HL-60 (cell line): ENCODE data around the gene SOS2.

Experiments
- GABPA ChIP-seq: IDR thresholded peaks from 2 replicates; pipeline ENCODE4 v1.6.1; 2012; ENCODE audit warnings: low read depth
- POLR2AphosphoS5 ChIP-seq: IDR thresholded peaks from 2 replicates; pipeline ENCODE4 v1.6.1; 2012; ENCODE audit warnings: low read depth
- TF ChIP-seq, protein P1 (sequence below): IDR thresholded peaks from one replicate; pipeline ENCODE4 v1.5.1; 2011; ENCODE audit warnings: low read length, control low read depth, inconsistent platforms; ENCODE audit not compliant: insufficient read depth

DNA sequence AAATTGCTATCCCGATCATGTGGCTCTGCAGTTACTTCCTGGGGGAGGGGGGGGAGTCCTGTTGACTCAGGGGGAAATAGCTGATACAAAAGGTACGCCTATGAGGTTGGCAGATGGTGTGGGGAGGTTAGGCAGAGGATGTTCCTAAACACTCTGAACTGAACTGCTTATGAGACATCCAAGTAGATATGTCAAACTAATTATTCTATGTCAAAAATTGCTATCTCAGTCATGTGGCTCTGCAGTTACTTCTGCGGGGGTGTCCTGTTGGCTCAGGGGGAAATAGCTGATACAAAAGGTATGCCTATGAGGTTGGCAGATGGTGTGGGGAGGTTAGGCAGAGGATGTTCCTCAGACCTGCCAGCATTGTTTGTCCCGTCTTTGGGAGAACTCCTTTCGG lies 109.9 kb downstream of the SOS2 start:
- TF ChIP-seq, protein P1, sequence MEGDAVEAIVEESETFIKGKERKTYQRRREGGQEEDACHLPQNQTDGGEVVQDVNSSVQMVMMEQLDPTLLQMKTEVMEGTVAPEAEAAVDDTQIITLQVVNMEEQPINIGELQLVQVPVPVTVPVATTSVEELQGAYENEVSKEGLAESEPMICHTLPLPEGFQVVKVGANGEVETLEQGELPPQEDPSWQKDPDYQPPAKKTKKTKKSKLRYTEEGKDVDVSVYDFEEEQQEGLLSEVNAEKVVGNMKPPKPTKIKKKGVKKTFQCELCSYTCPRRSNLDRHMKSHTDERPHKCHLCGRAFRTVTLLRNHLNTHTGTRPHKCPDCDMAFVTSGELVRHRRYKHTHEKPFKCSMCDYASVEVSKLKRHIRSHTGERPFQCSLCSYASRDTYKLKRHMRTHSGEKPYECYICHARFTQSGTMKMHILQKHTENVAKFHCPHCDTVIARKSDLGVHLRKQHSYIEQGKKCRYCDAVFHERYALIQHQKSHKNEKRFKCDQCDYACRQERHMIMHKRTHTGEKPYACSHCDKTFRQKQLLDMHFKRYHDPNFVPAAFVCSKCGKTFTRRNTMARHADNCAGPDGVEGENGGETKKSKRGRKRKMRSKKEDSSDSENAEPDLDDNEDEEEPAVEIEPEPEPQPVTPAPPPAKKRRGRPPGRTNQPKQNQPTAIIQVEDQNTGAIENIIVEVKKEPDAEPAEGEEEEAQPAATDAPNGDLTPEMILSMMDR, result no peak
- no peak for TF ChIP-seq POLR2AphosphoS5
- no peak for TF ChIP-seq GABPA
